Subcutaneous abdominal adipose tissue (tissue), 5 donors: ENCODE data around the gene TREM1.

Source experiments
- H3K27ac ChIP-seq: one replicate; pipeline ENCODE4 v1.7.0; 2013; ENCODE audit warnings: low read depth, mild to moderate bottlenecking, inconsistent platforms, low read length, moderate library complexity
- H3K27me3 ChIP-seq, 5 donors: one replicate each; pipeline ENCODE4 v1.7.0; 2013; ENCODE audit warnings: low read length in 5 of 5, inconsistent platforms in 1 of 5; ENCODE audit not compliant: control insufficient read depth in 5 of 5, insufficient read depth in 4 of 5
- H3K36me3 ChIP-seq, 5 donors: one replicate each; pipeline ENCODE4 v1.7.0; 2013; ENCODE audit warnings: low read length in 5 of 5; ENCODE audit not compliant: control insufficient read depth in 5 of 5, insufficient read depth in 5 of 5
- H3K4me1 ChIP-seq, 5 donors: one replicate each; pipeline ENCODE4 v1.7.0; 2013; ENCODE audit warnings: low read length in 5 of 5, mild to moderate bottlenecking in 3 of 5, moderate library complexity in 1 of 5; ENCODE audit not compliant: control insufficient read depth in 5 of 5, insufficient read depth in 5 of 5
- H3K4me3 ChIP-seq, 5 donors: one replicate each; pipeline ENCODE4 v1.7.0; 2013; ENCODE audit warnings: low read length in 5 of 5, low read depth in 1 of 5
- H3K9ac ChIP-seq, 5 donors: one replicate each; pipeline ENCODE4 v1.7.0; 2013; ENCODE audit warnings: low read length in 5 of 5, mild to moderate bottlenecking in 4 of 5, moderate library complexity in 3 of 5
- H3K9me3 ChIP-seq, 5 donors: one replicate each; pipeline ENCODE4 v1.7.0; 2013; ENCODE audit warnings: low read length in 5 of 5; ENCODE audit not compliant: control insufficient read depth in 5 of 5
- donor health status: healthy.
- donor health status: healthy.
- donor health status: healthy.
- donor health status: healthy.
- donor health status: healthy.

Gene TREM1

GRCh38 chr6:41325446-41326066, 39.1 kb upstream of the TREM1 start:
- H3K36me3 ChIP-seq, result no peaks in the 10 kb centered on the region
- H3K4me1 ChIP-seq, result no peaks in the 10 kb centered on the region
- no peak overlapping the region for H3K9ac ChIP-seq
- H3K4me3 ChIP-seq, result no peak overlapping the region
- H3K27me3 ChIP-seq, result peaks cover 9 to 30% (median 23%) of the 10 kb centered on the region in 5 donors
- H3K9me3 ChIP-seq, result no peaks in the 10 kb centered on the region
- H3K27ac ChIP-seq, result no peak overlapping the region

- Histone ChIP-seq H3K4me3 (no peak overlapping the region), H3K9me3 (no peaks in the 10 kb centered on the region), H3K9ac (no peak overlapping the region), H3K36me3 (no peaks in the 10 kb centered on the region), H3K27ac (no peak overlapping the region), H3K4me1 (peaks cover 0 to 10% (median 9%) of the 10 kb centered on the region in 5 donors), H3K27me3 (peaks cover 15 to 28% (median 21%) of the 10 kb centered on the region in 5 donors)
Observed at GRCh38 chr6:41321183-41321582, 34.7 kb upstream of the TREM1 start.

GRCh38 chr6:41318654-41319565, 32.4 kb upstream of the TREM1 start:
- peak overlapping the region in 1 of 5 donors; percentile 12 for H3K9ac ChIP-seq
- H3K4me1 ChIP-seq, result peaks cover 0 to 10% (median 9%) of the 10 kb centered on the region in 5 donors
- no peaks in the 10 kb centered on the region for H3K36me3 ChIP-seq
- H3K27ac ChIP-seq, result no peak overlapping the region
- peaks cover 4 to 16% (median 10%) of the 10 kb centered on the region in 5 donors for H3K27me3 ChIP-seq
- no peaks in the 10 kb centered on the region for H3K9me3 ChIP-seq
- peak overlapping the region; percentile 23 to 65 (median 41) for H3K4me3 ChIP-seq

GRCh38 chr6:41318261-41318653, 31.8 kb upstream of the TREM1 start:
- peaks cover 0 to 10% (median 9%) of the 10 kb centered on the region in 5 donors for H3K4me1 ChIP-seq
- no peaks in the 10 kb centered on the region for H3K36me3 ChIP-seq
- no peak overlapping the region for H3K27ac ChIP-seq
- H3K4me3 ChIP-seq, result peak overlapping the region in 1 of 5 donors; percentile 65
- no peaks in the 10 kb centered on the region for H3K9me3 ChIP-seq
- peaks cover 4 to 16% (median 10%) of the 10 kb centered on the region in 5 donors for H3K27me3 ChIP-seq
- H3K9ac ChIP-seq, result no peak overlapping the region

- Histone ChIP-seq H3K4me1 (peaks cover 0 to 10% (median 9%) of the 10 kb centered on the region in 5 donors), H3K36me3 (no peaks in the 10 kb centered on the region), H3K27ac (no peak overlapping the region), H3K27me3 (peaks cover 6 to 20% (median 16%) of the 10 kb centered on the region in 5 donors), H3K9me3 (no peaks in the 10 kb centered on the region), H3K4me3 (no peak overlapping the region), H3K9ac (no peak overlapping the region)
Observed at GRCh38 chr6:41315943-41316620, 29.6 kb upstream of the TREM1 start.

- no peak overlapping the region for H3K27ac ChIP-seq
- no peaks in the 10 kb centered on the region for H3K9me3 ChIP-seq
- peaks cover 7 to 20% (median 18%) of the 10 kb centered on the region in 5 donors for H3K27me3 ChIP-seq
- no peak overlapping the region for H3K4me3 ChIP-seq
- H3K9ac ChIP-seq, result no peak overlapping the region
- peaks cover 0 to 10% (median 9%) of the 10 kb centered on the region in 5 donors for H3K4me1 ChIP-seq
- no peaks in the 10 kb centered on the region for H3K36me3 ChIP-seq
Observed at GRCh38 chr6:41315203-41315602, 28.7 kb upstream of the TREM1 start.

- no peak overlapping the region for H3K27ac ChIP-seq
- H3K4me3 ChIP-seq, result no peak overlapping the region
- H3K9ac ChIP-seq, result no peak overlapping the region
- no peaks in the 10 kb centered on the region for H3K4me1 ChIP-seq
- H3K9me3 ChIP-seq, result peaks cover 0 to 3% (median 0%) of the 10 kb centered on the region in 5 donors
- peaks cover 3 to 12% (median 4%) of the 10 kb centered on the region in 5 donors for H3K27me3 ChIP-seq
- H3K36me3 ChIP-seq, result no peaks in the 10 kb centered on the region
Observed at GRCh38 chr6:41306187-41306854, 19.8 kb upstream of the TREM1 start.

GRCh38 chr6:41302638-41303037, 16.2 kb upstream of the TREM1 start:
- no peak overlapping the region for H3K27ac ChIP-seq
- H3K9me3 ChIP-seq, result peaks cover 0 to 7% (median 0%) of the 10 kb centered on the region in 5 donors
- no peak overlapping the region for H3K9ac ChIP-seq
- H3K4me3 ChIP-seq, result no peak overlapping the region
- H3K4me1 ChIP-seq, result no peaks in the 10 kb centered on the region
- no peaks in the 10 kb centered on the region for H3K36me3 ChIP-seq
- H3K27me3 ChIP-seq, result peaks cover 0 to 4% (median 0%) of the 10 kb centered on the region in 5 donors

- Histone ChIP-seq H3K36me3 (no peaks in the 10 kb centered on the region), H3K27me3 (peaks cover 0 to 6% (median 0%) of the 10 kb centered on the region in 5 donors), H3K4me1 (no peaks in the 10 kb centered on the region), H3K9ac (no peak overlapping the region), H3K9me3 (peaks cover 0 to 4% (median 0%) of the 10 kb centered on the region in 5 donors), H3K4me3 (no peak overlapping the region), H3K27ac (no peak overlapping the region)
Observed at GRCh38 chr6:41298785-41299502, 12.5 kb upstream of the TREM1 start.
